Measurements from ENCODE around the gene RASGRP4.

- TF ChIP-seq GATA2 (IDR thresholded peaks at IDR 0.05; ENCODE audit: low read depth, low read length) (no peak), GATA3 (IDR thresholded peaks at IDR 0.05; ENCODE audit: low read depth, low read length) (no peak)
Measured at GRCh38 chr19:38385804-38386257, 40.2 kb downstream of the RASGRP4 start.
